ENCODE results near the gene NEDD4L. TPM values are rescaled to one million over a fixed set of nuclear protein-coding genes. Genes with fewer than 3 reads are reported as not detected.

NEDD4L gene
- total and polyA plus RNA-seq, 4 donors: 10.2 to 20.3 (median 13.2) TPM

- no peak overlapping the region for H3K27ac ChIP-seq (ENCODE audit: low read depth in 1 of 2, low read length in 2 of 2)
- H3K36me3 ChIP-seq (ENCODE audit: control insufficient read depth in 4 of 4, insufficient read depth in 3 of 4, low read depth in 1 of 4, low read length in 3 of 4): no peaks in the 10 kb centered on the region
- TF ChIP-seq GABPA (IDR thresholded peaks at IDR 0.05 in 1 of 2, conservative IDR thresholded peaks at IDR 0.05 in 1 of 2): no peak
- TF ChIP-seq NR2F2 (IDR thresholded peaks at IDR 0.05): no peak
- no peak for TF ChIP-seq JUND (IDR thresholded peaks at IDR 0.05)
- no peak for TF ChIP-seq TAF1 (conservative IDR thresholded peaks at IDR 0.05)
- no peak for TF ChIP-seq ZBTB33 (IDR thresholded peaks at IDR 0.05)
- TF ChIP-seq REST (IDR thresholded peaks at IDR 0.05): no peak
- TF ChIP-seq SP1 (IDR thresholded peaks at IDR 0.05): no peak
- no peak for TF ChIP-seq ATF3 (IDR thresholded peaks at IDR 0.05)
- TF ChIP-seq RXRA (IDR thresholded peaks at IDR 0.05): no peak
- no peak for TF ChIP-seq FOXA2 (IDR thresholded peaks at IDR 0.05)
- no peak for TF ChIP-seq RAD21 (IDR thresholded peaks at IDR 0.05)
- H3K9ac ChIP-seq (ENCODE audit: low read depth in 1 of 2, low read length in 2 of 2): no peak overlapping the region
- no peak overlapping the region for H3K4me3 ChIP-seq (ENCODE audit: low read depth in 1 of 3, low read length in 3 of 3)
- no peak for DNase-seq (ENCODE audit: low spot score)
- H3K4me1 ChIP-seq (ENCODE audit: control insufficient read depth in 4 of 4, insufficient read depth in 4 of 4, low read length in 3 of 4): no peaks in the 10 kb centered on the region
- H3K27me3 ChIP-seq (ENCODE audit: control insufficient read depth in 4 of 4, insufficient read depth in 4 of 4, low read length in 3 of 4): no peaks in the 10 kb centered on the region
- 89% methylated on average over 8 of the region's 8 CpGs for WGBS
- H3K9me3 ChIP-seq (ENCODE audit: control insufficient read depth in 4 of 4, low read length in 3 of 4): no peaks in the 10 kb centered on the region
Observed at GRCh38 chr18:58344861-58345463, 300.9 kb downstream of the NEDD4L start.

GRCh38 chr18:58345875-58346274, 301.8 kb downstream of the NEDD4L start:
- Histone ChIP-seq H3K9me3 (ENCODE audit: control insufficient read depth in 4 of 4, low read length in 3 of 4) (no peaks in the 10 kb centered on the region), H3K27ac (ENCODE audit: low read depth in 1 of 2, low read length in 2 of 2) (no peak overlapping the region), H3K27me3 (ENCODE audit: control insufficient read depth in 4 of 4, insufficient read depth in 4 of 4, low read length in 3 of 4) (no peaks in the 10 kb centered on the region), H3K9ac (ENCODE audit: low read depth in 1 of 2, low read length in 2 of 2) (no peak overlapping the region), H3K4me1 (ENCODE audit: control insufficient read depth in 4 of 4, insufficient read depth in 4 of 4, low read length in 3 of 4) (no peaks in the 10 kb centered on the region), H3K36me3 (ENCODE audit: control insufficient read depth in 4 of 4, insufficient read depth in 3 of 4, low read depth in 1 of 4, low read length in 3 of 4) (peaks cover 0 to under 1% (median 0%) of the 10 kb centered on the region in 4 donors), H3K4me3 (ENCODE audit: low read depth in 1 of 3, low read length in 3 of 3) (no peak overlapping the region)
- WGBS: 94% methylated on average over 6 of the region's 6 CpGs
- DNase-seq (ENCODE audit: low spot score): no peak
- TF ChIP-seq EGR1 (IDR thresholded peaks at IDR 0.05; ENCODE audit: low read depth in 2 of 2) (no peak), HNF4A (conservative IDR thresholded peaks at IDR 0.05) (no peak), FOXA1 (IDR thresholded peaks at IDR 0.05) (no peak), ZBTB33 (IDR thresholded peaks at IDR 0.05) (no peak), RXRA (IDR thresholded peaks at IDR 0.05) (no peak), YY1 (IDR thresholded peaks at IDR 0.05) (no peak), MAX (IDR thresholded peaks at IDR 0.05) (no peak), ATF3 (IDR thresholded peaks at IDR 0.05) (no peak), JUND (IDR thresholded peaks at IDR 0.05) (no peak), HNF4G (IDR thresholded peaks at IDR 0.05) (no peak), TAF1 (conservative IDR thresholded peaks at IDR 0.05) (no peak), NR2F2 (IDR thresholded peaks at IDR 0.05) (no peak), CTCF (IDR thresholded peaks at IDR 0.05; ENCODE audit: low read depth, low read length, missing input control) (no peak), GABPA (IDR thresholded peaks at IDR 0.05 in 1 of 2, conservative IDR thresholded peaks at IDR 0.05 in 1 of 2) (no peak), SP1 (IDR thresholded peaks at IDR 0.05) (no peak), FOXA2 (IDR thresholded peaks at IDR 0.05) (no peak), RAD21 (IDR thresholded peaks at IDR 0.05) (no peak)

All from liver (tissue), 9 donors.